WTC11 (cell line): ENCODE results near the gene ARID1A. TPM values are rescaled to one million over a fixed set of nuclear protein-coding genes. Genes with fewer than 3 reads are reported as not detected.
A peak's percentile ranks its signal among the peaks of the same experiment; 100 is the strongest.

Experiments
- ATAC-seq: fragments of 200-7000 bp; cut with Tn5 transposase; 2 replicates; pipeline ENCODE4 v1.10.0; 2021; ENCODE audit warnings: mild to moderate bottlenecking, moderate library complexity
- CTCF ChIA-PET: fragments of 300-600 bp; sonication (Branson Sonifier 250); formaldehyde crosslinking; loops from one replicate; lab custom pipeline; 2021; ENCODE audit warnings: antibody characterized with exemption; lab: Charles Lee
- POLR2A ChIA-PET: fragments of 350-600 bp; sonication (Branson Sonifier 250); formaldehyde crosslinking; loops from one replicate; lab custom pipeline; 2021; ENCODE audit warnings: antibody characterized with exemption; lab: Charles Lee
- DNase-seq: peaks from one replicate; pipeline ENCODE4 v3.0.0; 2021; ENCODE audit warnings: low spot score
- H3K27ac Mint-ChIP-seq: 2 replicates; pipeline ENCODE4 v1.8.0; 2021; ENCODE audit warnings: mixed read lengths
- H3K27me3 Mint-ChIP-seq: 2 replicates; pipeline ENCODE4 v1.8.0; 2021; ENCODE audit warnings: low read depth, mild to moderate bottlenecking, moderate library complexity, mixed read lengths
- H3K36me3 Mint-ChIP-seq: 2 replicates; pipeline ENCODE4 v1.8.0; 2021; ENCODE audit warnings: mixed read lengths
- H3K4me1 Mint-ChIP-seq: 2 replicates; pipeline ENCODE4 v1.8.0; 2022; ENCODE audit warnings: mixed read lengths
- H3K4me3 Mint-ChIP-seq: 2 replicates; pipeline ENCODE4 v1.8.0; 2021; ENCODE audit warnings: mild to moderate bottlenecking, moderate library complexity, mixed read lengths
- H3K9me3 Mint-ChIP-seq: 2 replicates; pipeline ENCODE4 v1.8.0; 2021; ENCODE audit warnings: mixed read lengths
- AFF4 ChIP-seq: sonication (generic); formaldehyde crosslinking; IDR thresholded peaks from 2 replicates; pipeline ENCODE4 v1.8.1; 2023; ENCODE audit warnings: mild to moderate bottlenecking, missing genetic modification reagents, borderline replicate concordance
- ATF2 ChIP-seq: sonication (generic); formaldehyde crosslinking; IDR thresholded peaks from 2 replicates; pipeline ENCODE4 v1.8.1; 2022; ENCODE audit warnings: low read depth, missing genetic modification reagents, borderline replicate concordance
- CBFB ChIP-seq: sonication (generic); formaldehyde crosslinking; IDR thresholded peaks from 2 replicates; pipeline ENCODE4 v1.8.1; 2022; ENCODE audit warnings: mild to moderate bottlenecking, low read depth, missing genetic modification reagents
- E2F4 ChIP-seq: sonication (generic); formaldehyde crosslinking; IDR thresholded peaks from 2 replicates; pipeline ENCODE4 v1.8.1; 2022; ENCODE audit warnings: low read depth, mild to moderate bottlenecking, moderate library complexity, missing genetic modification reagents, borderline replicate concordance
- E2F5 ChIP-seq: sonication (generic); formaldehyde crosslinking; IDR thresholded peaks from 2 replicates; pipeline ENCODE4 v1.8.1; 2022; ENCODE audit warnings: mild to moderate bottlenecking, moderate library complexity, missing genetic modification reagents
- ELF4 ChIP-seq: sonication (generic); formaldehyde crosslinking; IDR thresholded peaks from 2 replicates; pipeline ENCODE4 v1.8.1; 2022; ENCODE audit warnings: low read depth, mild to moderate bottlenecking, moderate library complexity, missing genetic modification reagents
- GABPB1 ChIP-seq: sonication (generic); formaldehyde crosslinking; IDR thresholded peaks from 2 replicates; pipeline ENCODE4 v1.8.1; 2023; ENCODE audit warnings: mild to moderate bottlenecking, missing genetic modification reagents
- NFATC4 ChIP-seq: fragments of 250-450 bp; sonication (Bioruptor Pico); IDR thresholded peaks from 2 replicates; pipeline ENCODE4 v1.9.0; 2021; ENCODE audit warnings: mild to moderate bottlenecking
- NFE2L1 ChIP-seq: sonication (generic); formaldehyde crosslinking; IDR thresholded peaks from 2 replicates; pipeline ENCODE4 v1.8.1; 2023; ENCODE audit warnings: missing genetic modification reagents
- NR1H2 ChIP-seq: sonication (generic); formaldehyde crosslinking; IDR thresholded peaks from 2 replicates; pipeline ENCODE4 v1.9.0; 2021; ENCODE audit warnings: mild to moderate bottlenecking, moderate library complexity, missing genetic modification reagents
- NR3C1 ChIP-seq: sonication (generic); formaldehyde crosslinking; conservative IDR thresholded peaks from 2 replicates; pipeline ENCODE4 v1.8.1; 2023; ENCODE audit warnings: low read depth, mild to moderate bottlenecking, missing genetic modification reagents
- STAT6 ChIP-seq: sonication (generic); formaldehyde crosslinking; conservative IDR thresholded peaks from 2 replicates; pipeline ENCODE4 v1.8.1; 2023; ENCODE audit warnings: mild to moderate bottlenecking, low read depth, missing genetic modification reagents, moderate library complexity
- TEAD4 ChIP-seq: sonication (generic); formaldehyde crosslinking; IDR thresholded peaks from 2 replicates; pipeline ENCODE4 v1.8.0; 2022; ENCODE audit warnings: mild to moderate bottlenecking, missing genetic modification reagents
- TP53 ChIP-seq: sonication (generic); formaldehyde crosslinking; IDR thresholded peaks from 2 replicates; pipeline ENCODE4 v1.8.1; 2023; ENCODE audit warnings: mild to moderate bottlenecking, missing genetic modification reagents
- ZMAT4 ChIP-seq: fragments of 250-450 bp; sonication (Bioruptor Pico); IDR thresholded peaks from 2 replicates; pipeline ENCODE4 v1.9.0; 2021; ENCODE audit warnings: mild to moderate bottlenecking
- ZNF416 ChIP-seq: fragments of 250-450 bp; sonication (Bioruptor Pico); IDR thresholded peaks from 2 replicates; pipeline ENCODE4 v1.9.0; 2021; ENCODE audit warnings: mild to moderate bottlenecking, inconsistent platforms
- ZNF671 ChIP-seq: fragments of 250-450 bp; sonication (Bioruptor Pico); IDR thresholded peaks from 2 replicates; pipeline ENCODE4 v1.8.0; 2021; ENCODE audit warnings: mild to moderate bottlenecking
- total RNA-seq: library from RNA; stranded (reverse); gene quantifications from 3 replicates; pipeline ENCODE4 v1.2.3, GENCODE V29; 2021
- TF ChIP-seq, protein P1 (sequence below): fragments of 250-450 bp; sonication (Bioruptor Pico); IDR thresholded peaks from 2 replicates; pipeline ENCODE4 v1.9.0; 2021; ENCODE audit warnings: moderate library complexity, mild to moderate bottlenecking, inconsistent platforms, borderline replicate concordance
- TF ChIP-seq, protein P2 (sequence below): sonication (generic); formaldehyde crosslinking; IDR thresholded peaks from 2 replicates; pipeline ENCODE4 v1.8.0; 2022; ENCODE audit warnings: mild to moderate bottlenecking, missing genetic modification reagents

Gene ARID1A
- total RNA-seq, 1 experiment from 2014 or later = 98.0 TPM

- no peak overlapping the region for H3K27ac Mint-ChIP-seq
- POLR2A ChIA-PET = no interaction called here
- ATAC-seq = no peak
Observed at GRCh38 chr1:26828411-26828991, 132.7 kb downstream of the ARID1A start.

More at GRCh38 chr1:26828411-26828991, 132.7 kb downstream of the ARID1A start:
- no peaks in the 10 kb centered on the region for H3K27me3 Mint-ChIP-seq
- H3K4me1 Mint-ChIP-seq = peaks cover 35% of the 10 kb centered on the region
- peaks cover 11% of the 10 kb centered on the region for H3K36me3 Mint-ChIP-seq
- peak overlapping the region; percentile 77 for H3K4me3 Mint-ChIP-seq
- CTCF ChIA-PET = interaction anchor here (0.7 to 1.0 kb wide), 3 partner anchors 8 to 35 kb away, joined by 3 read pairs; partner anchors contain the start of gene SFN
- DNase-seq = no peak
- no peak for TF ChIP-seq CBFB (CRISPR knock-in tag)
- TF ChIP-seq AFF4 = no peak
- no peak for TF ChIP-seq ZNF416 (CRISPR knock-in tag)
- TF ChIP-seq E2F5 = no peak
- no peak for TF ChIP-seq ZMAT4 (CRISPR knock-in tag)
- no peak for TF ChIP-seq E2F4 (CRISPR knock-in tag)
- no peak for TF ChIP-seq ATF2 (CRISPR knock-in tag)
- TF ChIP-seq ELF4 (CRISPR knock-in tag) = no peak
- no peak for TF ChIP-seq NR3C1
- TF ChIP-seq STAT6 (CRISPR knock-in tag) = no peak
- TF ChIP-seq, protein P1, sequence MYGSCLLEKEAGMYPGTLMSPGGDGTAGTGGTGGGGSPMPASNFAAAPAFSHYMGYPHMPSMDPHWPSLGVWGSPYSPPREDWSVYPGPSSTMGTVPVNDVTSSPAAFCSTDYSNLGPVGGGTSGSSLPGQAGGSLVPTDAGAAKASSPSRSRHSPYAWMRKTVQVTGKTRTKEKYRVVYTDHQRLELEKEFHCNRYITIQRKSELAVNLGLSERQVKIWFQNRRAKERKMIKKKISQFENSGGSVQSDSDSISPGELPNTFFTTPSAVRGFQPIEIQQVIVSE (CRISPR knock-in tag) = no peak
- TF ChIP-seq ZNF671 = no peak
- TF ChIP-seq, protein P2, sequence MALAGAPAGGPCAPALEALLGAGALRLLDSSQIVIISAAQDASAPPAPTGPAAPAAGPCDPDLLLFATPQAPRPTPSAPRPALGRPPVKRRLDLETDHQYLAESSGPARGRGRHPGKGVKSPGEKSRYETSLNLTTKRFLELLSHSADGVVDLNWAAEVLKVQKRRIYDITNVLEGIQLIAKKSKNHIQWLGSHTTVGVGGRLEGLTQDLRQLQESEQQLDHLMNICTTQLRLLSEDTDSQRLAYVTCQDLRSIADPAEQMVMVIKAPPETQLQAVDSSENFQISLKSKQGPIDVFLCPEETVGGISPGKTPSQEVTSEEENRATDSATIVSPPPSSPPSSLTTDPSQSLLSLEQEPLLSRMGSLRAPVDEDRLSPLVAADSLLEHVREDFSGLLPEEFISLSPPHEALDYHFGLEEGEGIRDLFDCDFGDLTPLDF (CRISPR knock-in tag) = no peak
- TF ChIP-seq TEAD4 = no peak
- no peak for TF ChIP-seq TP53 (CRISPR knock-in tag)
- no peak for TF ChIP-seq NR1H2
- TF ChIP-seq GABPB1 (CRISPR knock-in tag) = no peak
- no peak for TF ChIP-seq NFE2L1 (CRISPR knock-in tag)
- no peak for TF ChIP-seq NFATC4 (CRISPR knock-in tag)
- no peaks in the 10 kb centered on the region for H3K9me3 Mint-ChIP-seq
